Measurements from ENCODE around the gene SGIP1.
"Not testable (repeated sequence)": the region's sequence is repeated elsewhere in the genome, so short reads cannot be mapped to it uniquely, and the experiment has no call there.

The SGIP1 gene

DNA sequence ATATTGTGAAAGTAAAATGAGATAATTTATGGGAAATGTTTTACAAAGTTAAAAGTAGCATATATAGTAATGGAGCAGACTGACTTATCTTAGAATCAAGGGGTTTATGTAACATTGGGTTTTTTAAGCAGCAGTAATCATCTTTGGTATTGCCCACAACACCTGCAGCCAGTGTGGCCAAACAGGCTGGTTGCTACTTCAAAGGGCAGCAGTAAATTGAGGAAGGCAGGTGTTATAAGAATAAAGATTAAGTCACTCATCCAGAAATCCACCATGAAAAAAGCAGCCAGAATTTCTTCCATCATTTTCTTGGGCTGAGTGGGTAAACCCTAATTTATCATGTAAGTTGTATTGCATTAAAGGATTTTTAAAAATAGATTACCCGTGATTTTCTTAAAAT is 235.0 kb downstream of the SGIP1 start:
- peak; percentile 39 for DNase-seq (ENCODE audit: low spot score)

DNA sequence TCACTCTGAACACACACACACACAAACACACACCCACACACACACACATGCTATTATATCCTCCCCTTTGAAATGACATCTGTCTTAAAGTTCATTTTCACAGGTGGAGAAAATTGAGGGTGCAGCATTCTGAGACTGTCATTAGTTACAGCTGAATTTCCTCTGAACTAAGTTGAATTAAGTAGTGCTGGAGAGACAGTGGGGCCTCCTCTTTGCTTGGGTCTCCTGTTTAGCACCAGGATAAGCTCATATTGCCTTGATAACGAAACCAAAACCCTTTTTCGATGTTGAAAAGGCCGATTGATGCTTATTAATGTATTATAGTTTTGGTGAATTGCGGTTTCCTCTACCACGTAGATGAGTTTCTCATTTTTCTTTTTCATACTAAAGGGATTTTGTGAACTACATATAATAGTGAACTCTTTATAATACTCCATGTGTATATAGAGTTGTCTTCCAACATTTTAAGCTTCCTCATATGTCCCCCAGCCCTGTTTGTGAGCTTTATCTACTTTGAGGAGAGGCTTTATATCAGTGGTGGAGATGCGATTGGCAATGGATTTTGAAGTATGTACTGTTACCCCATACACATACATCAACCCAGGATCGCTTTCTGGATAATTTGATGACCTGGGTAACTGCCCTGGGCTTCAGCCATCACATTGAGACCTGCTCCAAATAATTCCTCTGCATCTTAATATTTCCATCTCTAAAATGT is 235.7 kb downstream of the SGIP1 start:
- peak; percentile 43 for DNase-seq (ENCODE audit: low spot score)

DNA sequence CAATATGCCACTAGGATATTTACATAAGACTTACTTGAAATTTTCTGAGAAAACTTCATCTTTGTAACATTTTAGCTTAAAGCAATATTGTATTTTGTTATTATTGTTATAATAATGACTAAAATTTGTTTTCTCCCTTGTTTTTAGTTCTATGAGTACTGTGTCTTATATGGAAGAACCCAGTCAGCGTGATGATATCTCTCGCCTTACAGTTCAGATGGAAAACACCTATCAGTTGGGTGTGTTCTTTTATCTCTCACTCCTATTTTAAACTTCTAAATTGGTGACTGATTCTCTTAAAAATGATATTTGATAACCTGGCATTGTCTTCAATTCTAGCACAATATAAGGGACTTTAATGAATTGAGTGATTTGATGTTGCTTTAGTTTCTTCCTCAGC is 236.3 kb downstream of the SGIP1 start:
- no peak for DNase-seq (ENCODE audit: low spot score)

DNA sequence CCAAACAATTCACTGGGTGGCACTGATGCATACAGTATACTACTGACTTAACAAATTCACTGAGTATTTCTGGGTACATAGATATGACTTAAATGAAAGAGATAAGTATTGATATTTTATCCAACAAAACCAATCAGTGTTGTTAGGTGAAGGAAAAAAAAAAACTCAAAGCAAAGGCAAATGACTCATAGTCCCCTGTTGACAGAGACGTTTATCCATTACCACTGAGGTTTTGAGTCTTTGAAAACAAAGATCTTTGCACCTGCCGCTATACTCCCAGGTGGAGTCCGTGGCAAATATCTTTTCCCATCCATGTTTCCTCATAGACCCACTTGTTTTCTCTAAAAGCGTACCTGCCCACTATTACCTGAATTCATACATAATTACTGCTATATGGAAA is 236.7 kb downstream of the SGIP1 start:
- peak; percentile 51 for DNase-seq (ENCODE audit: low spot score)

DNA sequence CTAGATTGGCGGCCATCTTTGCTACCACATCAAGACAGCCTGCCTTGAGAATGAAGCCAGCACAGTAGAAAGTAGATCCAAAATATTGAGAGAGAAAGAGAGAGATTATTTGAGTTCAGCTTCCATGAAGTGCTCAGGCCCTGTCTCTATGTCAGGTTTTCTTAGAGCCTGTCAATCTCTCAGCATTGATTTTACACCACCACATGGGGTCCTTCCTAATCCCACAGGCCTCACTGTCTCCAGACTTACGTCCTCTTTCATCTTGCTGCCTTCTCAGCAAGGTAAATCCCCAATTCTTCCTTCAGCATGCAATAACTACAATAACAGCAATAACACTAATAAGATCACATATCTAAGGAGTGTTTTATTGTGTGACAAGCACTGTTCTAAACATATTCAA is 239.3 kb downstream of the SGIP1 start:
- DNase-seq (ENCODE audit: low spot score) = no peak

DNA sequence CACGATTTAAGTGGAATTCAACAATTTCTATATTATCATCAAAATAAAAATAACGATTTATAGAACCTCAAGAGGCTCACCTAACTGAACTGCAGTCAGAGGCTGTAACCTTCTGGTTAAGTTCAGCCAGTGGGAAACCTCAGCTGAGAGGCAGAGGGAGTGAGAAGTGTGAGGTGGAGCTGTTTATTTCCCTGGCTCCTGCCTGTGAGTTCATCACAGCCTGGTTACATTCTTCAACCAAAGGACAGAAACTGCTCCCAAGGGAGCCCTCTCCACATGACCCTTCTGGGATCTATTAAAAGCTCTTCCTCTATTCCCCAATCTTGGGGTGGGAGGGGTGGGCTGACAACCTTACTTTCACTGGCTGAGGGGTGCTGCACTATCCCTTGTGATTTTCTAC is 240.5 kb downstream of the SGIP1 start:
- DNase-seq (ENCODE audit: low spot score) = no peak

DNA sequence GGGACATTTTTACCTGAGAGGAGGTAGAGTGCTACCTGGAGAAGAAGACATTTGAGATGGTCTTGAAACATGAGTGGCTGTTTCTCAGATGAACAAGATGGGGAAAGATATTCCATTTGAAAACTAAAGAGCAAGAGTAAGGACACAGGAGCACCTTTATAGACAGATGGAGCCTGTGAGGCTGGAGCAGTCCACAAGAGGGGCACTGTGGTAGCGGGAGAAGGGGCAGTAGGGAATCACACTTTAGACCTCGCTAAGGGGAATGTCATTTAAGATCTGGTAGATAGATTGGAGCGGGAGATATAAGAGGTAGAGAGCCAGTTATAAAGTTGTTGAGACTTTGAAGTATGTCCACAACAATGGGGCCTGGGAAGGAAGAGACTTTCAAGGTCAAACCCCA is 241.7 kb downstream of the SGIP1 start:
- DNase-seq (ENCODE audit: low spot score) = no peak

DNA sequence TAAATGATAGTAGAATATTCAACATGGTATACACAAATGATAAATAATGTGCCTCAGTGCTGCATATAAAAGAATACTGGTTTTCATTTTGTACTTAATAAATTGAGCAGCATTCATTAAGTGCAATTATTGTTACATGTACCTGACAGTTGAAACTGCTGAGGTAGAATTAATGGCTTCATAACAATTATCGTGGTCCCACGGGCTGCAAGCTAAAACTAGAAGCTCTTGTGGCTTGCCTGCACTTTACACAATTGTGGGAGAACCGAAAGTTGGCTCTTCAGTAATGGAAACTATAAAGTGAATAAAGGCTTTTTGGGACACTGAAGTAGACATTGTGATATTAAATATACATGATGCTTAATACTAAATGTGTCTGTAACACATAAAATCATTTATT is 243.9 kb downstream of the SGIP1 start:
- DNase-seq (ENCODE audit: low spot score) = no peak

DNA sequence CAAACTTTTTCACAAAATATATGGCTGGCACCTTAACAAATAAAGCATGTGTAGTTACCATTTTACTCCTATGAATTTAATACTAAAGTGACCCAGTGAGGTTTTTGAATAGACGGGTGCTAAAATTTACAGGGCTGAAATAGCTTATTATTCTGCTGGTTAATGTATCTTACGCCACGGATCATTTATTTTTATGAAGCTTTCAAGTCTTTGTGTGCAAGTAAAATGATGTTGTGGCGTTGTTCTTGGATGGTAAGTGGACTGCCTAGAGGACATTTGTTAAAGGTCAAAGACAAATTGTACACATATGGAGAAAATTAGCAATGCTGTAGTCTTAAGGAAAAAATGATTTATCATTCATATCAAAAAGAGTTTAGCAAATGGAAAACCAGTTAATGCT is 244.3 kb downstream of the SGIP1 start:
- DNase-seq (ENCODE audit: low spot score) = no peak

DNA sequence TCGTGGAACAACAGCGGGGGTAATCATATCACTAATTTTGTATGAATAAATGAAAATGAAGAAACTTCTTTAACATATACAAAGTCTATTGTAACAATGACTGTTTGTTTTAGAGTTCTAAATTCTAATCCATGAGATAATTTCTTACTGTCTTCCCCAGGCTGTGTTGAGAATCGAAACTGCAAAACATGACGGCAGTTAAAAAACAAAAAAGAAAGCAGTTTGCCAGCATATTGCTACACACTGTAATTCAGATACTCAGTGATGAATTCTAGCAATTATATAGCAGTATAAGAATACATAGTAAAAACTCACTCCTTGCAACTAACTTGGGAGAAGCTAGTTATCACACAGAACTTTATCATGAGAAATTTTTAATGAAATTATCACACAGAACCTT is 245.0 kb downstream of the SGIP1 start:
- no peak for DNase-seq (ENCODE audit: low spot score)

DNA sequence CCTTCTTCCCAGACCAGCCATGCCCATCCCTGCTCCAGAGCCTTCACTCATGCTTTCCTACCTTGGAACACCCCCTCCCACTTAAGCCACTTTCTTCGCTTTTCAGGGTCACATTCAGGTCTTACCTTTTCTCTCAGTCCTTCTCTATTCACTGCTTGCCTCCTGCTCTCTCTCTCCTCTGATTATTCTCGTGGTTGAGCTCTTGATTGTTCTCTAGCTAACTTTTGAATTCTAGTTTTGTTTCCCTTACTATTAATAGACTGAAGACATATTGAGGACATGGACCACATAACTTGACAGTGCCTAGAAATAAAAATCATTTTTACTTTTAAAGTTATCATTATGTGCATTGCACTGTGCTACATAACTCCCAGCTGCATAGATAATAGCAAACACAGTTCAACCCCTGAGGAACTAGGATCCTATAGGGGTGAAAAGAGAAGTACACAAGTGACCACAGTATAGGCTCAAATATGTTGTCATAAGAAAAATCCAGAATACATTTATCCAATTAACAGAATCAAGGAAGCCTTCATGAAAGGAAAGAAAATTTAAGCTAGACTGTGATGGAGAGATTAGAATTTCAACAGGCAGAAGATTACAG is 245.6 kb downstream of the SGIP1 start:
- DNase-seq (ENCODE audit: low spot score) = no peak

DNA sequence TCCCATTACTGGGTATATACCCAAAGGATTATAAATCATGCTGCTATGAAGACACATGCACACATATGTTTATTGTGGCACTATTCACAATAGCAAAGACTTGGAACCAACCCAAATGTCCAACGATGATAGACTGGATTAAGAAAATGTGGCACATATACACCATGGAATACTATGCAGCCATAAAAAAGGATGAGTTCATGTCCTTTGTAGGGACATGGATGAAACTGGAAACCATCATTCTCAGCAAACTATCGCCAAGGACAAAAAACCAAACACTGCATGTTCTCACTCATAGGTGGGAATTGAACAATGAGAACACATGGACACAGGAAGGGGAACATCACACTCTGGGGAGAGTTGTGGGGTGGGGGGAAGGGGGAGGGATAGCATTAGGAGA is 251.8 kb downstream of the SGIP1 start:
- not testable (repeated sequence) for DNase-seq (ENCODE audit: low spot score)

DNA sequence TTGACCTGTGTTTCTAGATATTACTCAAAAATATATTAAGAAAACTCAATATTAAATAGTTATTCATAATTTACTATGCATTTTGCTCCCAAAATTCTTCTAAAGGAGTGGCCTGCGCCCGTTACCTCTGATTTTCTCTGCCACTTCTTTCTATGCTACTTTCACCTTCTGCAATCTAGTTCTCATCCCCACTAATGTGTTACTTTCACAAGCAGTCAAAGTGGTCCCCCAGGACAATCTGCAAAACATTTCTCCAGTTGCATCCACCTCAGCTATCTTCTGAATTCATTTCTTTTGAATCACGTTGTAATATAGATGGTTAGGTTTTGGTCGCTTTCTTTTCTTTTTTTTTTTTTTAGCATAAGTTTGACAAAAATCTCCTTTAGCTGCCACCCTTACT is 253.7 kb downstream of the SGIP1 start:
- DNase-seq (ENCODE audit: low spot score) = no peak

DNA sequence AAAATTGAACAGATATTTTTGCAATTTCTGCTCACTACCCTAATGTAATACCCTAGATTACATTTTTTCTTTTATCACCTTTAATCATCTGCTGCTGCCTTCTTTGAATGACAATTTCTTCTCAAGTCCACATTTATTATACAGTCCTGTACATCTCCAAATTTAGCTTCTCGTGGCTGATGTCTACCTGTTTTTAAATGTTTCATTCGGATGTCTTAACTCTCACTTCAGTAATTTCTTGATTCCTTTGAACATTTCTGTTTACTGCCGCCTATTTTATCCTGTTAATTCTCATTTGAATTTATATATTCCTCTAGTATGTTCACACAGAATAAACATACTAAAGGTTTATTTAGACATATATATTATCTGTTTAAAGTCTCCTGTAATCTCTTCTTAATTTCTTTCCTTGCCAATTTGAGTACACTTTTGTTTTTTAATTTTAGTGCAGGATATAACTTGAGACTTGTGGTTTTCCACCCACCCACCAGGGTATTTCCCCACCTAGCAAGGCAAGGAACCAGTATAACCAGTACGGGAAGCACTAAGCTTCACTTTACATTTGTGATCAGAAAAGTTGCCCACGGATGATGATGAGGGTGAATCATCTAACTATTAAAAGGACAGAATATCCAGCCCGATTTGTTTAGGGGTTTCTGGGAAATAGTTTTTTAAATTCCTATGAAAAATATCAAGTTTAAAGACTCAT is 254.4 kb downstream of the SGIP1 start:
- no peak for DNase-seq (ENCODE audit: low spot score)

DNA sequence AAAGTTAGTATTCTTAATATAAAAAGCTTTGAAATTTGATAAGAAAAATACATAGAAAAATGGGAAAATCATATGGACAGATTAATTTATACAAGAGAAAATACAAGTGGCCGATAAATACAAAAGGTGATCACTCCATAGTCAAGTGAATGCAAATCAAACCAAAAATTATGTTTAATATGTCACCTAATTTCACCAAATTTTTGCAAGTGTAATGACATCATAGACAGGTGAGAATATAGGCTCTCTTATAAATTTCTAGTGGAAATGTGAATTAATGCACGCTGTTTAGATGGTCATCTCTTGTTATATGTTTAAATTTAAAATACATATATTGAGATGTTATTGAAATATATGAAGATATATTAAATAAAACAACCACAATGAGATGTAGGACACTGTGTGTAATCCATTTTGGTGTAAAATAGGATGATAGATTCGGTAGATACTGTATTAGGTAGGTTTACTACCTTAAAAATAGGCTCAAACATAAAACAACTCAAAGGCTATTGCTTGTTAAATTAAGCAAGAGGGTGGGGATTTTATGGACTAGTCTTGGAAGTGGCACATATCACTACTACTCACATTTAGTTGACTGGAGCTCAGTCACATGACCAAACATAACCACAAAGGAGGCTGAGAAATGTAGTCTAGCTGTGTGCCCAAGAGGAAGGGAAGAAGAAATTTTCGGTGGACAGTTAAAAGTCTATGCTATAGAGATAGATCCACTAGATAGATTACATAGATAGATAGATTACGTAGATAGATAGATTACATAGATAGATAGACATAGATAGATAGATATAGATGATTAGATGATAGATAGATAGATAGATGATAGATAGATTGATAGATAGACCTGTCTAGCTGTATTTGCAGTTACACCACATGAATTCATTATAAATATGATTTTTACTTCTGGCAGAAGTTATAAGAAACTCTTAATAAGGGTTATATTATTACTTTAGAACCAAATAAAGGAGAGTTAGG is 258.0 kb downstream of the SGIP1 start:
- no peak for DNase-seq (ENCODE audit: low spot score)

DNA sequence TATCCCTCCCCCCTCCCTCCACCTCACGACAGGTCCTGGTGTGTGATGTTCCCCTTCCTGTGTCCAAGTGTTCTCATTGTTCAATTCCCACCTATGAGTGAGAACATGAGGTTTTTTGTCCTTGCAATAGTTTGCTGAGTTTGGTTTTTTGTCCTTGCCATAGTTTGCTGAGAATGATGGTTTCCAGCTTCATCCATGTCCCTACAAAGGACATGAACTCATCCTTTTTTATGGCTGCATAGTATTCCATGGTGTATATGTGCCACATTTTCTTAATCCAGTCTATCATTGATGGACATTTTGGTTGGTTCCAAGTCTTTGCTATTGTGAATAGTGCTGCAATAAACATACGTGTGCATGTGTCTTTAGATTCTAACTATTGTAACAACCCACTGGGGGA is 261.9 kb downstream of the SGIP1 start:
- not testable (repeated sequence) for DNase-seq (ENCODE audit: low spot score)
